GM18951 (cell line): ENCODE measurements around the gene NDC1.

Experiments
- POLR2A ChIP-seq: IDR thresholded peaks from 4 replicates; pipeline ENCODE4 v1.6.1; 2011; ENCODE audit warnings: mild to moderate bottlenecking; ENCODE audit not compliant: insufficient read length, insufficient read depth; ENCODE audit errors: extremely low read depth
- in situ Hi-C: fragments of 300-500 bp; cut with MboI; formaldehyde crosslinking; loops from one replicate; pipeline ENCODE4 v1.12.0; 2022; ENCODE audit warnings: low sequenced_read_pairs, mixed read lengths, inconsistent platforms; ENCODE audit not compliant: unreplicated experiment

NDC1 gene

DNA sequence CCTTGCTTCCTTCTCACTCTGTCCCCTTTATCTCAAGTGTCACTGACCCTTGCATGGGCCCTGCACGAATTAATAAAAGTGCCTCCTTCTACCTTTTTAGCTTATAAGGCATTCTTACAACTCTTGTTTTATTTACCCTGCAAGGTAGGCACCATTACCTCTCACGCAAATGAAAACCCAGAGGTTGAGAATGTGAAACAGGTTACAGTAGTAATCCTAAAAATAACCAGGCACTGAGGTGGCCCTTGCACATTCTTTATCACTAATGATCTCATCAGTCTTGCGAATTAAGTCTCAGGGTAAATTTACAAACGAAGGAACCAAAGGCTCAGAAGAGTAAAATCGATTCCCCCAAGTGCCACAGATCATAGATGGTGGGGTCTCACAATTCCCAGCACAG is 102.8 kb downstream of the NDC1 start:
- TF ChIP-seq POLR2A, result no peak
- in situ Hi-C loops, result no loop called here

DNA sequence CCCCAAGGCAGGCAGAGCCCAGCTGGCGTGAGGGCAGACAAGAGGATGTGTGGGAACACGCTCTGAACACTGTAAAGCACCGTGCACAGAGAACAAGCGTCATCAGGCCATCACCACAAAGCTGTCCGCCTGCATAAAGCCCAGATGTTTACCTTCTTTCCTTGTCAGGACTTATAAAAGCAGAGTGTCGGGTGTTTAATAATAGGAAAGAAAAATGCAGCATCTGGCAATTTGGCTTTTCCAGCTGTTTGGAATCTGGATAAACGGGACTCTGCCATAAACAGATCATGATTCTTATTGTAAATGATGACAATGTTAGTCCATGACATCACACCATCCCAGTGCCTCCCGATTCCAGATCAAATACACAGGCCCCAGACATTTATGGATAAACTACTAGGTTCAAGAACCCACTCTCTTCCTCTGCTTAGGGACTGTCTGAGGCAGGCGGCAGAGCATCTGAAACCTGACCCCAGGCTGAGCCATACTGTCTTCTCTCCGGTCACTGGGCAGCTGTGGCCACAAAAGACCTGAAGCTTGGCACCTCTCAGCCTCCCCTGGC is 103.4 kb downstream of the NDC1 start:
- TF ChIP-seq POLR2A, result no peak
- in situ Hi-C loops, result no loop called here

DNA sequence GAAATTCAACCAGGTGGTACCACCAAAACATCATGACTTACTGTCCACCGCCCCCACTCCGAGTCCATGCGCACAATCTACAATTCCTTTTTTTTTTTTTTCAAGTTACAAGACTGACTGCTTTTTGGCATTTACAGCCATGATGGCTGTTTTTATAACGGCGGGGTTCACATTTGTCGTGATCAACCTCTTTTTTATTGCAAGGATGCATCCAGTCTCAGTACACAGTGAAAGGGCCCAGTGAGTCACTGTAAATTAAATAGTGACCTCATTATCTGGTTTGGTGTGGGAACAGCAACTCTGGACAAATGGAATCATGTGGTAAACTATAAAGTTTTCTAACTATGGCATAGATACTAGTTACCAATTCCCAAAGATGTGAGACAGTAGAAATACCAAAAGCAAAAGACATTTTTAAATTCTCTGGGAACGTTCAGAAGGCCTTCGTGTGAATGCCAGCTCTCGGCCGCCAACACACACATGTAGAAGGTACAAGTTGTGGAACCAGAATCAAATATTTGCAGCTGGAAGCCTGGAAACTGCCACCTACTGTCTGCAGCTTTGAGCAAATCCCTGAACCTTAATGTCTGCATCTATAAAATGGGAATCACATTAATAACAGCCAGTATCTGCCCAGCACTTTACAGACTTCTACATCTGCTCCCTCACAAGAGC is 104.0 kb downstream of the NDC1 start:
- in situ Hi-C loops, result no loop called here
- no peak for TF ChIP-seq POLR2A

DNA sequence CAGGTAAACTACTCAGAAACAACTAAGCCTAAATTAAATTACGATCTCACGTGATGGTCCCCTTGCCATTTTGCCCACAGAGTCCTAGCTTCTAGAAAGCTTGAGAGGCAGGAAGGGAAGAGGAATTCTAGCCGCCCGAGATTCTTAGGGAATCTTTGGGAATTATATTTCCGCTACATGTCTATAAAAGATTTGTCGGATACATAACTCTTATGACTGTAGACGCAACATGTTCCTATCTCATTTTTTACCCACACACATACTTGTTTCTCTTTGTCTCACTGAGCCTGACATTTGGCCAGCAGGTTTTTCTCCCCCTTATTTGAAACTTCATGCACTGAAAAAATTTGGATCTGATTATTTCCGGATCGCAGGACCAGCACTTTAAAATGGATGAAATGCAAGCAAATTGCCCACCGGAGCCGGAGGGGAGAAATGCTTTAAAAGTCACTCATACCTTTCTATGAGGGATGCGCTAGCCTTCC is 104.6 kb downstream of the NDC1 start:
- no peak for TF ChIP-seq POLR2A
- in situ Hi-C loops, result no loop called here

DNA sequence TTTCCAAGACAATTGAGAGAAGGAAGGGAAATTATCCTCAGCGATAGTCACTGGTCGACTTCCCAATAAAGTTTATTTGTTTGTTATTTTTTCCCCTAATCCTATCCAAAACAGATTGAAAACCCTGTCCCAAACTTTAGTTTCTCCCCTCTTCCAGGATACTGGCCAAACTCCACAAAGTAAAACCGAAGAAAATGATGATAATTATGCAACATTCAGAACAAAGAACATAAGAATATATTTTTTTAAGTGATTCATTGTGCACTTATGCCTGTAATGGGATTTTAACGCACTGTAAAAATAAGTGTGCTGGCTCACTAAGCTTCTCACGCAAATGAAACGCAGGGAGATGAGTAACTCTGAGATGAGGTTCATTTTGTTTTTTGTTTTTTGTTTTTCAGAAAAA is 105.2 kb downstream of the NDC1 start:
- TF ChIP-seq POLR2A, result no peak
- in situ Hi-C loops, result no loop called here

DNA sequence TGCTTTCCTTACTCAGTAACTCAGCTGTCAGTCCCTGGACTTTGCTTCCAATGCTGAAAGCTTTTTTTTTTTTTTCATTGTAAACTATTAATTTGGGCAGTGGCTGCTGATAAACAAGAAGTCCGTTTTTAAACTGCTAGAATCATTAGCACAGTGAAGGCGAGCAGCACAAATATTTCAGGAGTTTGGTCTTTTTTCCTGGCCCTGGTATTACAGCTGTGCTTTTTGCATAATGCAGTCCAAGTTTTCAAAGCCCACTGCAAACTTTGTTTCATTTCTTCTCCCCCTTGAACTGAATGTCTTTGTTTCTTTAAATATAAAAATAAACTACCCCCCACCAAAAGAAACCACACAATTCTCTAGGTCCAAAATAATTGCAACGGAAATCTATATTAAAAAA is 105.7 kb downstream of the NDC1 start:
- in situ Hi-C loops, result no loop called here
- no peak for TF ChIP-seq POLR2A

DNA sequence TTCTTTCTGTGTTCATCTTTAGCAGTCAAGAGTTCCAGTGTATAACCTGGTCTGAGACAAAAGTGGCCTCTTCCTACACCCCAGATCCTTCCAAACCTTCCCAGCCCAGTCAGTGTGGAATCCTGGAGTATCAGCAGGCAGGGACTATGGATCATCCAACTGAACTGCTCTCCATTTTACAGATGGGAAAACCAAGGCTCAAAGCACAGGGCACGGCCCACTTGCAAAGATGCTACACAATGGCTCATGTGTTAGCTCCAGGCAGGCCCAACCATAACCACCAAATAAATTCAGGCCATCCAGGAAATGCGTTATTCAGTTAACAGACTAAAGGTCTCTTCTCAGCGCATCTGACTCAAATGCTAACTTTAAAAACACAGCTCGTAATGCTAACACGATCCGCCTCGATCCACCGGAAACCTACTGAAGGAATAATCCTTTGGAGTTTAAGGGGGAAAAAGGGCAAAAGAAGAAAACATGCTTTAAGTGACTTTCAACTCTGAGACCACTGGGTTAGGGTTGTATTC is 106.3 kb downstream of the NDC1 start:
- in situ Hi-C loops, result no loop called here
- no peak for TF ChIP-seq POLR2A

DNA sequence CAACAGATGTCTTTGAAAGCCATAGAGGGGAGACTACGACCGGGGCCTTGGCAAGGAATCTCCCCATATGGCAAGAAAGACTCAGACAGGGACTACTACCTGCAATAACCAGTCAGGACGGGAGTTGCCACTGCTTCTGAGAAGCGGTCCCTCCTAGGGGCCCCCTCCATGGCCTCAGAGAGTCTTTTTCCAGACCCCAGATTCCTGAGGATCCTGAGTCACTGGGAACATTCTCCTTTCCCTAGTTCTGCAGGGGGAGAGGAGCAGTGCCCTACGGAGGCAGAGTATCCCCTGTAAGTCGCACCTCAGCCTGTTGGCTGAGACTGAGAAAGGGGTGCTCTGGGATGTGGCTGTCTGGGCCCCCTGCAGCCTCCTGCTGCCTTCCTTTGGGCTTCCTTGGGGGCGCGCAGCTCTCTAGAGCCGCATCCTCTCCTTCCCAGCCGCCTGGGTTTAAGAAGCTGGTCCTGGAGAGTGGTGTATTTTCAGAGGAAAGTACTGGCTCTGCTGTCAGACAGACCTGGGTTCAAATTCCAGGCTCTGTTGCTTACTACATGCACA is 107.0 kb downstream of the NDC1 start:
- in situ Hi-C loops, result no loop called here
- TF ChIP-seq POLR2A, result no peak

DNA sequence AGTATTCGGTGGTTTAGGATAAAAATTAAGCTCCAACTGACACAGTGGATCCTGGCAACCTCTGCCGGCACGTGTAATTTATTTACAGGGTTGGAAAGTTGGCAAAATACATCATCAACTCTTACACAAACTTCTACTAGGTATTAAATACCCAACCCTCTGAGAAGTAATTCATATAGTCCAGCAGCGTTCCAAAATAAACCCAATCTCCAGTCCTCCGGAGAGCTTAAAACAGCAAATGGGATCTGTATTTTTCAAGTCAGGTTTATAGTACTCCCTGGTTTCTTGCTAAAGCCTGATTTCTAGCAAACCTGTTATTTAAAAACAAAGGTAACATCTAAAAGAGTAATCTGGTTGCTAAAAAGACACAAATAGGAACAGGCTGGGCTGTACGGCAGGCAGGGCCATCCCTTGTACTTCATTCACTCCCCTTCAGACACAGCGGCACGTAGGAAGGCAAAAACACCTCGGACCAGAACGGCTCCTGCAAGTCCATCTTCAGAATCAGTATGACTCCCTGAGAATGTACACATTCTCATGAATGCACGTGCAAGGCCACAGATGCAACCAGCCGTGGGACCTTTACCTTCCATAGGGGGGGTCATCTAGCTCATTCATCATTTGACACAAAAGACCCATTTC is 107.8 kb downstream of the NDC1 start:
- in situ Hi-C loops, result no loop called here
- no peak for TF ChIP-seq POLR2A

DNA sequence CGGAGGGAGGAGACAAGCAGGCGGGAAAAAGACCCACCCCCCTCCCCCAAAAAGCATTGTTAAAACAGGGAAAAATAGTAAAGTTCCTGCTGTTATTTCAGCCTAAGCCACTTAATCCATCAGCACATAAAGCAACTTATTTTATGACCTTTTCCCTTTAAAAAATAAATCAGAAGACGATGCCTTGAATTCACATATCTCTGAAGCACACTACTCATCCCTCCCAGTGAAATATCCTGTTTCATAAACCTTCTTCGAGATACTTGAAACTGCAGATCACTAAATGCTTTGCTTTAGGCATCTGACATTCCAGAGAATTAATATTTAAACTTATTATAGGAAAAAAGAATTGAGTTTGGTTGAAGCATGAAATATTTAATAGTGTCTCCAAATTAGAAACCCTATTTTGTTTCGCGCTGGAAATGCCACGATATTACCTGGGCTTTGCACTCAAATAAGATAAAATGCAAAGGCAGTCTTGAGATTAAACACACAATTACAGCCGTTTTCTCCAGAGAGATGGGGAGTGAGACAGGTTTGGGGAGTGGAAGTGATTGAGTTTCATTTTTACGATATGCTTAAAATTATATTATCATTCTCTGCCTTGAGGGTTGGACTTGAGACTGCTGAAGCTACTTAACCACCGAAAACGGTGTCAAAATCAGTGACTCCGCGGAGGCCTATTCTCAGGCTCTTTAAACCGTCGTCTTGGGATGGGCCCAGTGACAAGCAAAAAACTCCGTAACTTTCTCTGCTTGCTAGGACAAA is 108.5 kb downstream of the NDC1 start:
- in situ Hi-C loops, result no loop called here
- TF ChIP-seq POLR2A, result no peak

DNA sequence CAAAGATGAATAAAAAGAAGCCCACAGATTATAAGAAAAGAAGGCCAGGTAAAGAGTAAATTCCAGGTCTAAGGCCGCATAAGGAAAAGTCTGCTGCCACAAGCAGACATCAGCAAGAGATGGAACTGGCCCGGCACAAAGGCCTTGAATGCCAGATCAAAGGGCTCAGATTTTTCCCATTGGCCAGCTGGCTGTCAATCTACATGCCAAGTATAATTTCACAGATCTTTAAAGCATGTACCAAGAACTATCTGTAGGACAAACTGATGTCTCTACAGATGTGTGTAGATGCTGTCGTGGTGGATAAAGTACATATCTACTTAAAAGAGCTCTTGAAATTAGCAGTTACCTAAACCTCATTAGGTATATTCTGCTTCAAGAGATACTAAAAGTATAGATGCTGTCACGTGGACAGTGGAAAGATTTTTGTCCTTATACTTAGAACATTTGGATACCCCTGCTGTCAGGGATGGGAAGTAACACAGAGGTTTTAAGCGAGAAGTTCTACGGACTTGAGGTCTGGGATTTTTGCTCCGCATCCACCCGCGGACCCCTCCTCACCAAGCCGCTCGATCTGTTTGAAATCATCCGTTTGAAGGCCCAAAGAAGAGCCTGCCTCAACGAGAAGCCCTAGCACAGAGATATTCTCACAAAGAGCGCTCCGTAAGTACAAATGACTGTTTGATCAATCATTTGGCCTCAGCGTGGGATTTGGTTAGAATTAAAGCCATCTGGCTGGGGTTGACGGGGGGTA is 109.2 kb downstream of the NDC1 start:
- in situ Hi-C loops, result no loop called here
- TF ChIP-seq POLR2A, result no peak

DNA sequence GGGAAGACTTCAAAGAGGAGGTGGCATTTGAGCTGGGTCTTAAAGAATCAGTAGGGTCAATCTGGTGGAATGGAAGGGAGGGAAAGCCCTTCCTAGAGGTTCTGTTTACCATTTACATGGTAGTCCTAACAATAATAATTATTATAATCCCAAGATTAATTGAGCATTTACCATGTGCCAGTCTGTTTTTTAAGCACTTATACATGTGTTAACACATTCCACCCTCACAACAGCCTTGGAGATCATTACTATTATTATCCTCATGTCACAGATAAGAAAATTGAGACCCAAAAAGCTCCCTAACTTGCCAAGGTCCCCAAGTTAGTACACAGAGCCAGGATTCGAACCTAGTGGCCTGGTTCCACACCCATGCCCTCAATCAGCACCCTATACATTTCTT is 109.9 kb downstream of the NDC1 start:
- in situ Hi-C loops, result no loop called here
- no peak for TF ChIP-seq POLR2A

DNA sequence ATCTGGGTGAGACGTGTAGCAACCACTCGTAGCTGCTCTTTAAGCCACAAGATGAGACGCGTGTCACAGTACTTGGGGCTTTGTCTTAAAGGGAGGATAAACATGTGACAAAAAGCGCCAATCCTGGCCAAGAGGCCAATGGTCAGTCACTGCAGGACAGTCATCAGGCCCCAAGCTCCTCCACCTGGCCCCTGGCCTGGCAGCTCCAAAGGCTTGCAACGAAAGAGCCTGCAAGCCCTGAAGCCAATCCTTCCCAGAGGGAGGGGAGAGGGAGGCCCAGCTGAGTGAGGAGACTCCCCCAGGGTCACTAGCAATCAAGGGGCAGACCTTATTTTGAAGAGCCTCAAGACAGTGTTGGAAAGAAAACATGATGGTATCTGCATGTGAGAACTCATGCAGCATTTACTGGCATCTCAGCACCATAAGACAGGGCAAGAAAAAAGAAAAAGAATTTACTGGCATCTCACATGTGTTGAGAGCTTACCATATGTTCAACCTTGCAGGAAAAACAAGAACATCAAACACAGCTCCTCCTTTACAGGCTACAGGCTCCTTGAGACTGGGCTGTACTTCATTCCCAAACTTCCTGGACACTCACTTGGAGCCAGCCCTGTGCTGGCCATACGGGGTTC is 110.5 kb downstream of the NDC1 start:
- TF ChIP-seq POLR2A, result no peak
- in situ Hi-C loops, result no loop called here
